ENCODE data around the gene SPRY2. TPM values are rescaled to one million over a fixed set of nuclear protein-coding genes. Genes with fewer than 3 reads are reported as not detected.

The SPRY2 gene, protein sequence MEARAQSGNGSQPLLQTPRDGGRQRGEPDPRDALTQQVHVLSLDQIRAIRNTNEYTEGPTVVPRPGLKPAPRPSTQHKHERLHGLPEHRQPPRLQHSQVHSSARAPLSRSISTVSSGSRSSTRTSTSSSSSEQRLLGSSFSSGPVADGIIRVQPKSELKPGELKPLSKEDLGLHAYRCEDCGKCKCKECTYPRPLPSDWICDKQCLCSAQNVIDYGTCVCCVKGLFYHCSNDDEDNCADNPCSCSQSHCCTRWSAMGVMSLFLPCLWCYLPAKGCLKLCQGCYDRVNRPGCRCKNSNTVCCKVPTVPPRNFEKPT
- 1 to 10 TPM; 2.1 to 2.6 TPM for total RNA-seq

DNA sequence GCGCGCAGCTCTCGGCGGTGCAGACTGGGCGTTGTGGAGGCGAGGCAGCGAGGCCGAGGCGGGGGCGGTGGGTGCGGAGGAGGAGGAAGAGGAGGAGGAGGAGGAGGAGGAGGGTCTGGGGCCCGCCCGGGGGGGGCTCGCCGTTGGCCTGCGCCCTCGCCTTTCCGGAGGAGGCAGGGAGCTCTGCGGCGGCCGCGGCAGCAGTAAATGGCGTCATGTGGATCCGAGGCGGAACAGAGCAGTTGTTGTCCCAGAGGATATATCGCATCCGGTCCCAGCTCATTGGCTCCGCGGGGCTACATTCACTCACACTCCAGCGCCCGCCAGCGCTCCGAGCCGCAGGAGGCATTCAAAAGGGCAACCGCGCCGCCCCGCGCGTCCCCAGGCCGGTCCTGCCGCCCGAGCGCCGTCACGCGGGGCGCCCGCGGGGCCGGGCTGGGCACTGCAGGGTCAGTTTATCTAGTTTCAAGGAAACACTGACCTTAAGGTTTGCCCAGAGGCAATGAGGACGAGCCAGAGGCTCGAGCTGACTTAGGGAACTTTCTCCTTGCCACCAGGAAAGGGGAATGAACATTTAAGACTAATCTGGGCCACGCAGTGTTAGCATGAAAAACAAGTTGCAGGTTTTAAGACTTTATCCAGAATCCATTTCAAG lies at the start of gene SPRY2:
TSS of gene SPRY2 (minus strand) at position 26 of the 655 bp plus-strand sequence. CDS start 3,421 bp downstream, outside the sequence.
- Mint-ChIP-seq H3K27ac (no peak within 1 kb of the TSS), H3K4me3 (no peak within 1 kb of the TSS), H3K9me3 (no peaks in the 10 kb centered on the region), H3K36me3 (no peaks in the 10 kb centered on the region), H3K27me3 (peaks cover 4 to 7% of the 10 kb centered on the region in 2 donors), H3K4me1 (ENCODE audit: low read depth in 2 of 2) (peaks cover 10 to 28% of the 10 kb centered on the region in 2 donors)
- peak; percentile 74 to 83 for ATAC-seq
- peak; percentile 75 for DNase-seq (ENCODE audit: low spot score)

GRCh38 chr13:80390338-80390737 lies 49.4 kb upstream of the SPRY2 start:
- H3K4me3 Mint-ChIP-seq, result no peak overlapping the region
- no peak for DNase-seq (ENCODE audit: low spot score)
- peaks cover 11 to 15% of the 10 kb centered on the region in 2 donors for H3K27me3 Mint-ChIP-seq
- peaks cover 8% of the 10 kb centered on the region for H3K36me3 Mint-ChIP-seq
- peaks cover 8 to 11% of the 10 kb centered on the region in 2 donors for H3K4me1 Mint-ChIP-seq (ENCODE audit: low read depth in 2 of 2)
- peaks cover 5% of the 10 kb centered on the region for H3K9me3 Mint-ChIP-seq
- ATAC-seq, result no peak
- no peak overlapping the region for H3K27ac Mint-ChIP-seq

GRCh38 chr13:80389073-80390038 lies 48.4 kb upstream of the SPRY2 start:
- DNase-seq (ENCODE audit: low spot score) (no peak), ATAC-seq (no peak)
- peaks cover 11 to 15% of the 10 kb centered on the region in 2 donors for H3K27me3 Mint-ChIP-seq
- peaks cover 5% of the 10 kb centered on the region for H3K9me3 Mint-ChIP-seq
- H3K27ac Mint-ChIP-seq, result no peak overlapping the region
- peaks cover 8% of the 10 kb centered on the region for H3K36me3 Mint-ChIP-seq
- peaks cover 12 to 17% of the 10 kb centered on the region in 2 donors for H3K4me1 Mint-ChIP-seq (ENCODE audit: low read depth in 2 of 2)
- no peak overlapping the region for H3K4me3 Mint-ChIP-seq

DNA sequence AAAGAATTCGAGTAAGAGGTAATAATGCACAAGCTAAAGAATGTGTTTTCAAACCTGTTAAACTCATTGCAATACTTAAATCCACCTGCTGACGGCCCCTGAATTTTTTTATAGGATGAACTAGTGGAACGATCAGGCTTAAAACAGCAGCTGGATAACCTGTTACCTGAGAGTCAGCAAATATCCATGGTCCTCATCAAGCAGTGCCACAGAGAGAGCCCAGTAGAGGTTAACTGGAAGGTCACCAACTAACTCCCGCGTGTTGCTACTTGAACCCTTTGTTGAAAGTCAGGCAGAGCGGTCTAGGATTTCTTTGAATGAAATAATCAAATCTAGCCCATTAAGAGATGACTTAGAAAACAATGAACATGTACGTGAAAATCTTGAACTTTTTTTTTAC lies 47.6 kb upstream of the SPRY2 start:
- DNase-seq (ENCODE audit: low spot score) (no peak), ATAC-seq (no peak)
- Mint-ChIP-seq H3K4me3 (no peak overlapping the region), H3K27ac (no peak overlapping the region), H3K4me1 (ENCODE audit: low read depth in 2 of 2) (peaks cover 12 to 17% of the 10 kb centered on the region in 2 donors), H3K27me3 (peaks cover 9 to 10% of the 10 kb centered on the region in 2 donors), H3K36me3 (peaks cover 2% of the 10 kb centered on the region), H3K9me3 (no peaks in the 10 kb centered on the region)

DNA sequence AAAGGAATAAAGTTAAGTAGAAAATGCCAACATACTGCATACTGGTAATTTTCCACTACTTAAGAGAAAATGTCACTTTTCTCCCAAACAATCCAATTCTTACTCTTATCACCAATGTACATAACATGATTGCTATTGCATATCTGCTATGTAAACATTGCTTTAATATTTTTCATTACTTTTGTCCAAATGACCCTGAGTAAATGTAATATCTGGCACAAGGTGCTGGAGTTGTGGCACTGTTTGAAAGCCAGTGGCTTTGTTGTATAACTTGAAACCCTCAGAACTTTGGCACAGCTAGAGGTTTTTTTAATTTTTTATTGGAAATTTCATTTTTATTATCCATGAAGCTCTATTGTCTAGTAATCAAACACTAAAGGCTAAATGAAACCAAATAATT lies 45.7 kb upstream of the SPRY2 start:
- Mint-ChIP-seq H3K9me3 (no peaks in the 10 kb centered on the region), H3K27ac (no peak overlapping the region), H3K4me3 (no peak overlapping the region), H3K36me3 (no peaks in the 10 kb centered on the region), H3K4me1 (ENCODE audit: low read depth in 2 of 2) (peaks cover 12 to 17% of the 10 kb centered on the region in 2 donors), H3K27me3 (peaks cover 0 to 4% of the 10 kb centered on the region in 2 donors)
- DNase-seq (ENCODE audit: low spot score), result no peak
- ATAC-seq, result no peak

DNA sequence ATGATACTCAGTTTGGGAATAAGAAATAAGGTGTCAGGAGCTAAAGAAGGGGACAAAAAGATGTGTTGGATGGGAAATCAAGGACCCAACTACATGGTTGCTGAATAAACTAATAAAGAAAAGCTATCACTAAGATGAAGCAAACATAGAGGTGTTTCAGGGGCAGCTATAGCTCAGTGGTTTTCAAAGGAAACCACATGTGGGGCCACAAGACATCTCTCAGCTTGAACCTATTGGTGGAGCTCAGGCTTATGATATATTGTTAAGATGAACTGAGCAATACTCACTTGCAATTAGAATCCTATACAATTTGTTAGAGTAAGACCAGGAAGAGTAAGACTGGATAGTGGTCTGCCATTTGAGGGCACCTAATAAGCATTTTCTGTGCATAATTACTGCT lies 45.1 kb upstream of the SPRY2 start:
- peak; percentile 84 to 89 for ATAC-seq
- H3K4me1 Mint-ChIP-seq (ENCODE audit: low read depth in 2 of 2), result peaks cover 12 to 17% of the 10 kb centered on the region in 2 donors
- H3K27me3 Mint-ChIP-seq, result peaks cover 0 to 4% of the 10 kb centered on the region in 2 donors
- H3K9me3 Mint-ChIP-seq, result no peaks in the 10 kb centered on the region
- H3K27ac Mint-ChIP-seq, result no peak overlapping the region
- peak overlapping the region; percentile 30 for H3K4me3 Mint-ChIP-seq
- H3K36me3 Mint-ChIP-seq, result no peaks in the 10 kb centered on the region
- no peak for DNase-seq (ENCODE audit: low spot score)

GRCh38 chr13:80382576-80382975 lies 41.6 kb upstream of the SPRY2 start:
- peaks cover 15 to 17% of the 10 kb centered on the region in 2 donors for H3K4me1 Mint-ChIP-seq (ENCODE audit: low read depth in 2 of 2)
- H3K9me3 Mint-ChIP-seq, result no peaks in the 10 kb centered on the region
- H3K4me3 Mint-ChIP-seq, result no peak overlapping the region
- H3K27ac Mint-ChIP-seq, result peak overlapping the region in 1 of 2 donors; percentile 25
- ATAC-seq (no peak), DNase-seq (ENCODE audit: low spot score) (no peak)
- H3K27me3 Mint-ChIP-seq, result peaks cover 0 to 2% of the 10 kb centered on the region in 2 donors
- H3K36me3 Mint-ChIP-seq, result no peaks in the 10 kb centered on the region

- Mint-ChIP-seq H3K4me3 (no peak overlapping the region), H3K9me3 (no peaks in the 10 kb centered on the region), H3K36me3 (no peaks in the 10 kb centered on the region), H3K27ac (no peak overlapping the region), H3K27me3 (peaks cover 0 to 2% of the 10 kb centered on the region in 2 donors), H3K4me1 (ENCODE audit: low read depth in 2 of 2) (peaks cover 0 to 3% of the 10 kb centered on the region in 2 donors)
- no peak for DNase-seq (ENCODE audit: low spot score)
- ATAC-seq, result no peak
Measured at GRCh38 chr13:80379245-80379644, 38.3 kb upstream of the SPRY2 start.

GRCh38 chr13:80376554-80376953 lies 35.6 kb upstream of the SPRY2 start:
- no peak for DNase-seq (ENCODE audit: low spot score)
- Mint-ChIP-seq H3K27me3 (peaks cover 0 to 2% of the 10 kb centered on the region in 2 donors), H3K4me3 (no peak overlapping the region), H3K27ac (no peak overlapping the region), H3K4me1 (ENCODE audit: low read depth in 2 of 2) (peaks cover 0 to 3% of the 10 kb centered on the region in 2 donors), H3K9me3 (no peaks in the 10 kb centered on the region), H3K36me3 (no peaks in the 10 kb centered on the region)
- ATAC-seq, result no peak

DNA sequence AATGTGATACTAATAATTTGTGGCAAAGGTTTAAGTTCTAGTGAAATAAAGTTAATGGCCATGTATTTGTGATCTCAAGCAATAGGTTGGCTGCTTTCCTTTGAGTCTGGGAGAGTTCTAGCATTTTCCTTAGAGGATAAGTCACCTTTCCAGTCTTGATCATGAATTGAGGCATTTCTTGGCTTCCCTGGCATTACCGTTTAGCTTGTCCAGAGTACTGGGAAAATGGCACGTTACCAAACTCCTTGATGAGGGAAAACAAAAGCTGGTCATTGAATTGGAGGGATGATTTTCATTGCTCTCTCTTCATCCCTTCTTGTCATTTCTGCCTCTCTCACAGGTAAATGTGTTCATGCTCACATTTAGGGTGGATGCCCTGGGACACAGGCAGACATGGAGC lies 34.0 kb upstream of the SPRY2 start:
- no peaks in the 10 kb centered on the region for H3K4me1 Mint-ChIP-seq (ENCODE audit: low read depth in 2 of 2)
- no peaks in the 10 kb centered on the region for H3K36me3 Mint-ChIP-seq
- no peak overlapping the region for H3K27ac Mint-ChIP-seq
- DNase-seq (ENCODE audit: low spot score), result no peak
- no peak overlapping the region for H3K4me3 Mint-ChIP-seq
- no peaks in the 10 kb centered on the region for H3K27me3 Mint-ChIP-seq
- ATAC-seq, result no peak
- no peaks in the 10 kb centered on the region for H3K9me3 Mint-ChIP-seq

GRCh38 chr13:80374444-80374843 lies 33.5 kb upstream of the SPRY2 start:
- DNase-seq (ENCODE audit: low spot score) (no peak), ATAC-seq (no peak)
- Mint-ChIP-seq H3K4me3 (no peak overlapping the region), H3K9me3 (no peaks in the 10 kb centered on the region), H3K27ac (no peak overlapping the region), H3K4me1 (ENCODE audit: low read depth in 2 of 2) (no peaks in the 10 kb centered on the region), H3K27me3 (no peaks in the 10 kb centered on the region), H3K36me3 (no peaks in the 10 kb centered on the region)

DNA sequence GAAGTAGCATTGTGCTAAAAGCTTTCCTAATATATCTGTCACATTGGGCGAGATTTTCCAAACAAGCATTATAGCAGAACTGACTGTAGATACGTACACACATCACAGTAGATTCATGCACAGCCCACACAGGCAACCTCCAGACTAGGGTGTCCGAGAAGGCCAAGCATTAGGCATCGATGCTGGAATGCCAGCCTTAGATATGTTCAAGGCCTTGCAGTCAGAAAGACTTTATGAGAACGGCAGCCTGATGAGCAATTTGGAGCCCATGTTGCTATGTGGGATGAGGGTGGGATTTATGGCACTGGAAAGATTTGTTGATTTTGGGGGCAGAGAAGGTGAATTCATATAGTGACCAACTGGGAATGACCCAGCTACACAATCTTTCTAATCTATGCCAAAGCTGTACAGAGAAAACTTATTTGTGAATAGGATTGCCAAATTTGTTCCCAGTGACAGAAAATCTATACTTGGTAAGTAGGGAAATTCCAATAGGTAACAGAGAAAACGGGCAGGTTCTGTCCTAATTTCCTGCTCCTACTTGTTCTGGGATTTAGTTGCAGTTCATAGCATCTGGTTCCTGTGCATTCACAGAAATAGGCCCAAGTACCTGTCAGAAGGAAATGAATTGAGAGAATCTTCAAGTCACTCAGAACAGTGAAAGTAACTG lies 31.0 kb upstream of the SPRY2 start:
- no peaks in the 10 kb centered on the region for H3K27me3 Mint-ChIP-seq
- DNase-seq (ENCODE audit: low spot score) (no peak), ATAC-seq (no peak)
- no peaks in the 10 kb centered on the region for H3K4me1 Mint-ChIP-seq (ENCODE audit: low read depth in 2 of 2)
- H3K9me3 Mint-ChIP-seq, result no peaks in the 10 kb centered on the region
- no peaks in the 10 kb centered on the region for H3K36me3 Mint-ChIP-seq
- H3K27ac Mint-ChIP-seq, result no peak overlapping the region
- H3K4me3 Mint-ChIP-seq, result no peak overlapping the region

DNA sequence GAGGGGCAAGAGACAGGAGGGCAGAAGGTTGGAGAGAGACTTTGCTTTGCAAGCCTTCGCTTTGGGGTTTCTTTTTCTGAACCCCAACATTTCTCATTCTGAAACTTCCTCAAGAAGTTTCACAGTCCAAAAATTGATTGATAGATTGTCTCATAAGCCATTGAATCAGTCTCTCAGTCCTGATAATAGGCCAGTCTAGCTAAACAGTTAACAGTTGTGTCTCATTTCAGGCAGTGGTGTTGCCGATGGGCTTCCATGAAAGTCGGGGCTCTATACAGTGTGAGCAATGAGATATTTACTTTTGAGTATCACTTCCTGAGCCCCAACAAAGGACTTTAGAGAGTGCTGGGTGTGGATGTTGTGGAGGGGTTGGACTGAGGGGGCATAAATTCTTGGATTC lies 26.5 kb upstream of the SPRY2 start:
- Mint-ChIP-seq H3K4me3 (no peak overlapping the region), H3K36me3 (no peaks in the 10 kb centered on the region), H3K27me3 (no peaks in the 10 kb centered on the region), H3K9me3 (no peaks in the 10 kb centered on the region), H3K27ac (no peak overlapping the region), H3K4me1 (ENCODE audit: low read depth in 2 of 2) (peaks cover 0 to 2% of the 10 kb centered on the region in 2 donors)
- DNase-seq (ENCODE audit: low spot score) (no peak), ATAC-seq (no peak)
